Neuronal stem cell (in vitro differentiated cells): ENCODE results near the gene IGF2BP3.

Experiments used
- DNase-seq: peaks from one replicate; pipeline ENCODE4 v3.0.0-alpha.2; 2013; ENCODE audit warnings: low spot score
- H2AFZ ChIP-seq: one replicate; pipeline ENCODE4 v1.6.1; 2013; ENCODE audit warnings: mild to moderate bottlenecking, low read length, inconsistent platforms
- H2AK5ac ChIP-seq: 2 replicates; pipeline ENCODE4 v1.6.1; 2013; ENCODE audit warnings: low read depth, mild to moderate bottlenecking, inconsistent platforms, low read length, moderate library complexity, mixed read lengths
- H2BK120ac ChIP-seq: 2 replicates; pipeline ENCODE4 v1.6.1; 2013; ENCODE audit warnings: low read depth, mild to moderate bottlenecking, inconsistent platforms, low read length, moderate library complexity, mixed read lengths
- H2BK12ac ChIP-seq: one replicate; pipeline ENCODE4 v1.6.1; 2013; ENCODE audit warnings: low read length, inconsistent platforms
- H2BK15ac ChIP-seq: 2 replicates; pipeline ENCODE4 v1.6.1; 2013; ENCODE audit warnings: mild to moderate bottlenecking, low read length, inconsistent platforms, mixed read lengths
- H2BK5ac ChIP-seq: one replicate; pipeline ENCODE4 v1.6.1; 2013; ENCODE audit warnings: inconsistent platforms, mild to moderate bottlenecking, low read length, moderate library complexity
- H3K14ac ChIP-seq: one replicate; pipeline ENCODE4 v1.6.1; 2013; ENCODE audit warnings: low read length, inconsistent platforms
- H3K18ac ChIP-seq: 2 replicates; pipeline ENCODE4 v1.6.1; 2013; ENCODE audit warnings: low read length, inconsistent platforms
- H3K23ac ChIP-seq: 2 replicates; pipeline ENCODE4 v1.6.1; 2013; ENCODE audit warnings: low read depth, mild to moderate bottlenecking, mixed read lengths, low read length, inconsistent platforms; ENCODE audit not compliant: poor library complexity
- H3K27ac ChIP-seq: replicated peaks from 3 replicates; pipeline ENCODE4 v1.5.1; 2013; ENCODE audit warnings: low read length, inconsistent platforms
- H3K27me3 ChIP-seq, 3 experiments: 2 replicates each; pipeline ENCODE4 v1.6.1; 2013; ENCODE audit warnings: low read length in 3 of 3, mild to moderate bottlenecking in 2 of 3, inconsistent platforms in 1 of 3, low read depth in 1 of 3, mixed read lengths in 1 of 3, moderate library complexity in 1 of 3; ENCODE audit not compliant: control insufficient read depth in 3 of 3, insufficient read depth in 3 of 3
- H3K36me3 ChIP-seq, 2 donors: replicated peaks in 1 of 2; 2 replicates each; pipeline ENCODE4 v1.6.1; 2013; ENCODE audit warnings: low read length in 2 of 2; ENCODE audit not compliant: control insufficient read depth in 2 of 2, insufficient read depth in 2 of 2
- H3K4ac ChIP-seq: 2 replicates; pipeline ENCODE4 v1.6.1; 2013; ENCODE audit warnings: inconsistent platforms, mild to moderate bottlenecking, low read length, moderate library complexity
- H3K4me1 ChIP-seq, 2 donors: 1 replicate in 1 of 2; 2 replicates in 1 of 2; pipeline ENCODE4 v1.6.1; 2013; ENCODE audit warnings: low read length in 2 of 2, low read depth in 1 of 2; ENCODE audit not compliant: control insufficient read depth in 2 of 2, insufficient read depth in 1 of 2
- H3K4me2 ChIP-seq: one replicate; pipeline ENCODE4 v1.6.1; 2013; ENCODE audit warnings: mild to moderate bottlenecking, low read length, inconsistent platforms; ENCODE audit not compliant: insufficient read depth, poor library complexity, severe bottlenecking
- H3K4me3 ChIP-seq, 2 donors: 2 replicates each; pipeline ENCODE4 v1.5.1; 2013; ENCODE audit warnings: low read length in 2 of 2, mild to moderate bottlenecking in 2 of 2, inconsistent platforms in 1 of 2, moderate library complexity in 1 of 2
- H3K79me1 ChIP-seq: one replicate; pipeline ENCODE4 v1.6.1; 2013; ENCODE audit warnings: low read depth, mild to moderate bottlenecking, inconsistent platforms, low read length, moderate library complexity
- H3K9ac ChIP-seq: one replicate; pipeline ENCODE4 v1.6.1; 2013; ENCODE audit warnings: mild to moderate bottlenecking, low read depth, low read length, inconsistent platforms; ENCODE audit not compliant: poor library complexity
- H3K9me3 ChIP-seq, 2 donors: replicated peaks in 1 of 2; 2 replicates each; pipeline versions ENCODE3 to v1.6.1; 2013; ENCODE audit warnings: low read length in 2 of 2, mild to moderate bottlenecking in 2 of 2, inconsistent platforms in 1 of 2, low read depth in 1 of 2, mixed read lengths in 1 of 2, moderate library complexity in 1 of 2; ENCODE audit not compliant: control insufficient read depth in 2 of 2, insufficient read depth in 1 of 2
- H4K8ac ChIP-seq: one replicate; pipeline ENCODE4 v1.6.1; 2013; ENCODE audit warnings: low read depth, mild to moderate bottlenecking, inconsistent platforms, low read length, moderate library complexity
- H4K91ac ChIP-seq: one replicate; pipeline ENCODE4 v1.6.1; 2013; ENCODE audit warnings: low read length, low read depth, mild to moderate bottlenecking, inconsistent platforms; ENCODE audit not compliant: poor library complexity
- WGBS, 2 donors: extraction: QIAGEN DNeasy Blood & Tissue Kit; methylation state at CpG; one replicate each; pipeline ENCODE4 v1.1.7; 2013; ENCODE audit warnings: missing lambda C conversion rate in 2 of 2, mixed read lengths in 1 of 2; ENCODE audit not compliant: insufficient read length in 2 of 2, insufficient replicate concordance in 1 of 2; ENCODE audit errors: extremely low coverage in 2 of 2; 5-methylcytosine and 5-hydroxymethylcytosine counted together

The IGF2BP3 gene

DNA sequence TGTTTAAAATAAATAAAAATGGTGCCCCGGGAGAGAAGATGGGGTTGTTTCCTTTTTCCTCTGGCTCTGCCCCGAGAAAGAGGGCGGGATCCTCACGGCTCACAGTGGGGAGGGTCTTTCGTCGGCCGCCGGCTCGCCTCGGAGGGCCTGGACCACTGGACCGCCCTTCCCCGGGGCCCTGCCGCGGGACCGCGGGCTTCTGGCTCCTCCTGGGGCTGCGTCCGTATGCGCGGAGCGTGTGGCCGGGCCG is 3.5 kb upstream of the IGF2BP3 start:
- WGBS, 2 donors, result no CpG with 5 or more reads among the region's 23 CpGs
- H2BK12ac ChIP-seq, result peak overlapping the region; percentile 84

GRCh38 chr7:23472956-23473843 is 2.9 kb upstream of the IGF2BP3 start:
- H3K4me1 ChIP-seq, result peaks cover 1 to 10% of the 10 kb centered on the region in 2 donors
- DNase-seq, result peak; percentile 17
- H3K36me3 ChIP-seq, result no peaks in the 10 kb centered on the region
- no peaks in the 10 kb centered on the region for H3K9me3 ChIP-seq
- no peak overlapping the region for H2BK120ac ChIP-seq
- H3K18ac ChIP-seq, result peak overlapping the region; percentile 99
- no peak overlapping the region for H2BK12ac ChIP-seq
- H3K14ac ChIP-seq, result no peak overlapping the region
- peak overlapping the region; percentile 98 for H2BK5ac ChIP-seq
- peak overlapping the region; percentile 92 for H2AK5ac ChIP-seq
- H3K23ac ChIP-seq, result no peak overlapping the region
- H3K4me3 ChIP-seq, result peak overlapping the region; percentile 93 to 98
- no peak overlapping the region for H2AFZ ChIP-seq
- H4K91ac ChIP-seq, result no peak overlapping the region
- peak overlapping the region; percentile 97 for H3K27ac ChIP-seq
- H4K8ac ChIP-seq, result no peak overlapping the region
- WGBS, 2 donors, result no CpG with 5 or more reads among the region's 16 CpGs
- H2BK15ac ChIP-seq, result peak overlapping the region; percentile 96
- H3K27me3 ChIP-seq, result no peaks in the 10 kb centered on the region
- peak overlapping the region; percentile 85 for H3K9ac ChIP-seq
- no peak overlapping the region for H3K4ac ChIP-seq
- H3K4me2 ChIP-seq, result peak overlapping the region; percentile 85
- peaks cover 9% of the 10 kb centered on the region for H3K79me1 ChIP-seq

More for the DNA sequence above, 3.5 kb upstream of the IGF2BP3 start:
- Histone ChIP-seq H2BK5ac (peak overlapping the region; percentile 98), H3K9ac (peak overlapping the region; percentile 100), H4K8ac (peak overlapping the region; percentile 65), H3K79me1 (peaks cover 10% of the 10 kb centered on the region), H3K4me1 (peaks cover 1 to 10% of the 10 kb centered on the region in 2 donors), H3K4me3 (peak overlapping the region; percentile 93 to 98), H4K91ac (peak overlapping the region; percentile 97), H3K4ac (peak overlapping the region; percentile 99), H2AK5ac (peak overlapping the region; percentile 92), H3K9me3 (no peaks in the 10 kb centered on the region), H2BK15ac (peak overlapping the region; percentile 96), H2BK120ac (no peak overlapping the region), H3K23ac (peak overlapping the region; percentile 100), H3K14ac (peak overlapping the region; percentile 47), H3K27ac (peak overlapping the region; percentile 97), H3K4me2 (peak overlapping the region; percentile 85), H2AFZ (peak overlapping the region; percentile 76), H3K36me3 (no peaks in the 10 kb centered on the region), H3K27me3 (no peaks in the 10 kb centered on the region), H3K18ac (peak overlapping the region; percentile 100)
- no peak for DNase-seq

GRCh38 chr7:23472556-23472955 is 2.3 kb upstream of the IGF2BP3 start:
- peaks cover 1 to 9% of the 10 kb centered on the region in 2 donors for H3K4me1 ChIP-seq
- H3K4me3 ChIP-seq, result peak overlapping the region in 1 of 2 donors; percentile 93
- no peaks in the 10 kb centered on the region for H3K9me3 ChIP-seq
- no peak overlapping the region for H2BK5ac ChIP-seq
- no peak overlapping the region for H3K4ac ChIP-seq
- no peak overlapping the region for H4K8ac ChIP-seq
- H3K27ac ChIP-seq, result no peak overlapping the region
- H2BK15ac ChIP-seq, result no peak overlapping the region
- H2AFZ ChIP-seq, result no peak overlapping the region
- H3K18ac ChIP-seq, result no peak overlapping the region
- peaks cover 9% of the 10 kb centered on the region for H3K79me1 ChIP-seq
- no peak overlapping the region for H3K4me2 ChIP-seq
- no peaks in the 10 kb centered on the region for H3K27me3 ChIP-seq
- no peak overlapping the region for H2AK5ac ChIP-seq
- no peak overlapping the region for H3K23ac ChIP-seq
- H2BK12ac ChIP-seq, result no peak overlapping the region
- no peak for DNase-seq
- H3K36me3 ChIP-seq, result peaks cover 0 to 3% of the 10 kb centered on the region in 2 donors
- H4K91ac ChIP-seq, result no peak overlapping the region
- no peak overlapping the region for H2BK120ac ChIP-seq
- no peak overlapping the region for H3K14ac ChIP-seq
- H3K9ac ChIP-seq, result no peak overlapping the region

DNA sequence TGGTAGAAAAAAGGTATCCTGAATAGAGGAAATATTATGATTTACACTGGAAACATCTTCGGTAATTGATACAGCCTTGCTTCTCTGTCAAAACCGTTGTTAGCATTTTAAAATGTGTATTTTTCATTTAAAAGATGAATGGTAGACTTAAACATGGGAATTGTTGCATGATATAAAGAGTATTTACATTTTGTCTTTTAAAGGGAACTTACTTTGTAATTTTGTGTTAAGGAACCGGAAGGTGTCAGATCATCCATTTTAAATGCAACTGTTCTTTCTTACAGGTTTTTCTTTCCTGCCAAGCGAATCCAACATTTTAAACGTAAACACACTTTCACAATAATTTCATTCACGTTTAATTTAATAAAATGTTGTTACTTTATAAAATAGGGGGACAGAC is 1.8 kb upstream of the IGF2BP3 start:
- H3K27ac ChIP-seq, result no peak overlapping the region
- no peaks in the 10 kb centered on the region for H3K9me3 ChIP-seq
- no peak overlapping the region for H3K14ac ChIP-seq
- no peak overlapping the region for H2BK120ac ChIP-seq
- no peak for DNase-seq
- peaks cover 0 to 7% of the 10 kb centered on the region in 2 donors for H3K36me3 ChIP-seq
- WGBS, 2 donors, result no CpG with 5 or more reads among the region's 6 CpGs
- peaks cover 3 to 5% of the 10 kb centered on the region in 2 donors for H3K4me1 ChIP-seq
- H2AFZ ChIP-seq, result no peak overlapping the region
- H2BK12ac ChIP-seq, result no peak overlapping the region
- H2BK5ac ChIP-seq, result no peak overlapping the region
- no peak overlapping the region for H3K18ac ChIP-seq
- H3K79me1 ChIP-seq, result peaks cover 9% of the 10 kb centered on the region
- H2BK15ac ChIP-seq, result no peak overlapping the region
- H4K91ac ChIP-seq, result no peak overlapping the region
- H2AK5ac ChIP-seq, result no peak overlapping the region
- no peak overlapping the region for H3K4me2 ChIP-seq
- no peak overlapping the region for H3K9ac ChIP-seq
- no peak overlapping the region for H3K4ac ChIP-seq
- no peaks in the 10 kb centered on the region for H3K27me3 ChIP-seq
- H4K8ac ChIP-seq, result no peak overlapping the region
- peak overlapping the region in 1 of 2 donors; percentile 93 for H3K4me3 ChIP-seq
- H3K23ac ChIP-seq, result no peak overlapping the region
